ENCODE data around the gene KANSL3. TPM values are rescaled to one million over a fixed set of nuclear protein-coding genes. Genes with fewer than 3 reads are reported as not detected.

KANSL3 gene
- total RNA-seq, 1 donor from 2014 or later = 32.5 TPM

GRCh38 chr2:96663829-96664228, 25.7 kb upstream of the KANSL3 start:
- Mint-ChIP-seq H3K36me3 (ENCODE audit: unreplicated experiment) (peaks cover 3% of the 10 kb centered on the region), H3K9me3 (ENCODE audit: unreplicated experiment) (no peaks in the 10 kb centered on the region), H3K4me3 (ENCODE audit: unreplicated experiment) (no peak overlapping the region), H3K27me3 (ENCODE audit: unreplicated experiment) (peaks cover 3% of the 10 kb centered on the region), H3K27ac (ENCODE audit: unreplicated experiment) (no peak overlapping the region), H3K4me1 (ENCODE audit: low read depth, unreplicated experiment) (no peaks in the 10 kb centered on the region)
- no peak for DNase-seq
- no peak for TF ChIP-seq CTCF (IDR thresholded peaks at IDR 0.05; ENCODE audit: partially characterized antibody, unreplicated experiment)

GRCh38 chr2:96663177-96663576, 25.1 kb upstream of the KANSL3 start:
- DNase-seq = no peak
- no peak overlapping the region for H3K27ac Mint-ChIP-seq (ENCODE audit: unreplicated experiment)
- H3K27me3 Mint-ChIP-seq (ENCODE audit: unreplicated experiment) = peaks cover 3% of the 10 kb centered on the region
- no peaks in the 10 kb centered on the region for H3K9me3 Mint-ChIP-seq (ENCODE audit: unreplicated experiment)
- H3K4me3 Mint-ChIP-seq (ENCODE audit: unreplicated experiment) = no peak overlapping the region
- TF ChIP-seq CTCF (IDR thresholded peaks at IDR 0.05; ENCODE audit: partially characterized antibody, unreplicated experiment) = no peak
- no peaks in the 10 kb centered on the region for H3K4me1 Mint-ChIP-seq (ENCODE audit: low read depth, unreplicated experiment)
- H3K36me3 Mint-ChIP-seq (ENCODE audit: unreplicated experiment) = peaks cover 3% of the 10 kb centered on the region

- no peaks in the 10 kb centered on the region for H3K9me3 Mint-ChIP-seq (ENCODE audit: unreplicated experiment)
- H3K4me1 Mint-ChIP-seq (ENCODE audit: low read depth, unreplicated experiment) = no peaks in the 10 kb centered on the region
- H3K36me3 Mint-ChIP-seq (ENCODE audit: unreplicated experiment) = peaks cover 3% of the 10 kb centered on the region
Measured at GRCh38 chr2:96662360-96662759, 24.2 kb upstream of the KANSL3 start.

GRCh38 chr2:96661324-96661723, 23.2 kb upstream of the KANSL3 start:
- no peak overlapping the region for H3K27ac Mint-ChIP-seq (ENCODE audit: unreplicated experiment)
- H3K9me3 Mint-ChIP-seq (ENCODE audit: unreplicated experiment) = no peaks in the 10 kb centered on the region
- peaks cover 3% of the 10 kb centered on the region for H3K36me3 Mint-ChIP-seq (ENCODE audit: unreplicated experiment)
- H3K4me3 Mint-ChIP-seq (ENCODE audit: unreplicated experiment) = no peak overlapping the region
- no peak for DNase-seq
- no peak for TF ChIP-seq CTCF (IDR thresholded peaks at IDR 0.05; ENCODE audit: partially characterized antibody, unreplicated experiment)
- H3K4me1 Mint-ChIP-seq (ENCODE audit: low read depth, unreplicated experiment) = no peaks in the 10 kb centered on the region
- H3K27me3 Mint-ChIP-seq (ENCODE audit: unreplicated experiment) = peaks cover 3% of the 10 kb centered on the region

More at GRCh38 chr2:96662360-96662759, 24.2 kb upstream of the KANSL3 start:
- peaks cover 3% of the 10 kb centered on the region for H3K27me3 Mint-ChIP-seq (ENCODE audit: unreplicated experiment)
- no peak overlapping the region for H3K27ac Mint-ChIP-seq (ENCODE audit: unreplicated experiment)
- TF ChIP-seq CTCF (IDR thresholded peaks at IDR 0.05; ENCODE audit: partially characterized antibody, unreplicated experiment) = no peak
- no peak for DNase-seq
- H3K4me3 Mint-ChIP-seq (ENCODE audit: unreplicated experiment) = no peak overlapping the region

GRCh38 chr2:96656540-96656939, 18.4 kb upstream of the KANSL3 start:
- DNase-seq = no peak
- TF ChIP-seq CTCF (IDR thresholded peaks at IDR 0.05; ENCODE audit: partially characterized antibody, unreplicated experiment) = no peak
- Mint-ChIP-seq H3K9me3 (ENCODE audit: unreplicated experiment) (no peaks in the 10 kb centered on the region), H3K27ac (ENCODE audit: unreplicated experiment) (no peak overlapping the region), H3K36me3 (ENCODE audit: unreplicated experiment) (no peaks in the 10 kb centered on the region), H3K27me3 (ENCODE audit: unreplicated experiment) (no peaks in the 10 kb centered on the region), H3K4me1 (ENCODE audit: low read depth, unreplicated experiment) (no peaks in the 10 kb centered on the region), H3K4me3 (ENCODE audit: unreplicated experiment) (no peak overlapping the region)
